ENCODE results near the gene DLGAP1.

The DLGAP1 gene

GRCh38 chr18:3667255-3668137, 787.6 kb downstream of the DLGAP1 start:
- no peak for DNase-seq (ENCODE audit: extremely low read depth, insufficient read length)
- no peak for TF ChIP-seq CTCF (IDR thresholded peaks at IDR 0.05; ENCODE audit: insufficient read depth, low read length, poor library complexity, severe bottlenecking)
- Histone ChIP-seq H3K27me3 (replicated peaks; ENCODE audit: control insufficient read depth, insufficient read depth, low read length) (no peaks in the 10 kb centered on the region), H3K4me3 (replicated peaks; ENCODE audit: low read depth, low read length) (no peak overlapping the region), H3K36me3 (ENCODE audit: control insufficient read depth, insufficient read depth, low read length) (no peaks in the 10 kb centered on the region)

DNA sequence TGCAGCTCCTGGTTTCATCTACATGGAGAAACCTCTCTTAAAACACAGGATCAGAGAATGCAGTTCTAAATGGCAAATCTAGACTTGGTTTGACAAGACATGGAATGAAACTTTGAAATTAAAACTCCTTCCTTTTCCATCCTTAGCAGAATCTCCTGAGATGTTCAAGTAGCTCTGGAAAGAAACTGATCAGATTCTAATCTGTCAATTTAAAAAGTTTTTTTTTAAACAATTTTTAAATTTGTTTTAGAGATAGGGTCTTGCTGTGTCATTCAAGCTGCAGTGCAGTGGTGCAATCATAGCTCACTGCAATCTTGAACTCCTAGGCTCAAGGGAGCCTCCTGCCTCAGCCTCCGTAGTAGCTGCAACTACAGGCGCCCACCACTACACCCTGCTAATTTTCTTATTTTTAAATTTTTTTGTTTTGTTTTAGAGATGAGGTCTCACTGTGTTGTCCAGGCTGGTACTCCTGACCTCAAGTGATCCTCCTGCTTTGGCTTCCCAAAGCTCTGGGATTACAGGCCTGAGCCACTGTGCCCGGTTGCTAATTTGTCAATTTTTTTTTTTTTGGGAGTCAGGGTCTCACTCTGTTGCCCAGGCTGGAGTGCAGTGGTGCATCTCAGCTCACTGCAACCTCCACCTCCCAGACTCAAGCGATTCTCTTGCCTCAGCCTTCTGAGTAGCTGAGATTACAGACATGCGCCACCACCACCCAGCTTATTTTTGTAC, 788.4 kb downstream of the DLGAP1 start:
- TF ChIP-seq CTCF (IDR thresholded peaks at IDR 0.05; ENCODE audit: insufficient read depth, low read length, poor library complexity, severe bottlenecking) = no peak
- Histone ChIP-seq H3K27me3 (replicated peaks; ENCODE audit: control insufficient read depth, insufficient read depth, low read length) (no peaks in the 10 kb centered on the region), H3K4me3 (replicated peaks; ENCODE audit: low read depth, low read length) (no peak overlapping the region), H3K36me3 (ENCODE audit: control insufficient read depth, insufficient read depth, low read length) (no peaks in the 10 kb centered on the region)
- DNase-seq (ENCODE audit: extremely low read depth, insufficient read length) = no peak

DNA sequence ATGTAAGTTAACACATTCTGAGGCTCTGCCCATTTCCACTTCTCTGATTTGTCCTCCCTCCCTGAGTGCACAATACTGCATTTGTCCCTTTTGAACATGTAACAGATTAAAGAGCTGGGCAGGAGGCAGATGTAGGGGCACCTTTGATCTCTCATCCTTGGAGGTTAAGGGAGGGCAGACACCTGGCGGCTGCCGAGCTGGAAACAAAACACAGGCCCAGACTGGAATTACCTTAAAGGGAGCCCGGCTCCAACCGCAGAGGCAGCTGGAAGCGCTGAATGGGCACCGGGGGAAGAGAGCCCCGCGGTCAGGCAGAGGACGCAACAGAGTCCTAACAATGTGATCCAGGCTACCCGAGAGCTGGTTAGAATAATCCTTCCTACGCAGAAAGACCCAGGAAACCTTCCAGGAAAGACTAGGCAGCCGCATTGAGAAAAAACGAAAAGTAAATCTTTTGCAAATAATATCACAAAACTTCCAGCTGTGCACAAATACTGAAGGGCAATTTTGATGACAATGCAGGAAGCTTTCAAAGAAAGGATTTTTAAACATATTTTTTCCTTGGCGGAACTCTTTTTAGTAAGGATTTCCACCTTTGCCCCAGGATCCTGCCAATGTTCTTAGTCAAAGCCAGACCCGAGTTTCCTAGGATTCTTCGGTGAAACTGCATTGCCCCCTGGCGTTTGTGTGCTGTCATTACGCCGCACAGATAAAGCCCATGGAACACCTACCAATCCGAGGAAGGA, 789.2 kb downstream of the DLGAP1 start:
- Histone ChIP-seq H3K36me3 (ENCODE audit: control insufficient read depth, insufficient read depth, low read length) (no peaks in the 10 kb centered on the region), H3K4me3 (replicated peaks; ENCODE audit: low read depth, low read length) (no peak overlapping the region), H3K27me3 (replicated peaks; ENCODE audit: control insufficient read depth, insufficient read depth, low read length) (no peaks in the 10 kb centered on the region)
- TF ChIP-seq CTCF (IDR thresholded peaks at IDR 0.05; ENCODE audit: insufficient read depth, low read length, poor library complexity, severe bottlenecking) = peak; percentile 85
- peak; percentile 21 for DNase-seq (ENCODE audit: extremely low read depth, insufficient read length)

DNA sequence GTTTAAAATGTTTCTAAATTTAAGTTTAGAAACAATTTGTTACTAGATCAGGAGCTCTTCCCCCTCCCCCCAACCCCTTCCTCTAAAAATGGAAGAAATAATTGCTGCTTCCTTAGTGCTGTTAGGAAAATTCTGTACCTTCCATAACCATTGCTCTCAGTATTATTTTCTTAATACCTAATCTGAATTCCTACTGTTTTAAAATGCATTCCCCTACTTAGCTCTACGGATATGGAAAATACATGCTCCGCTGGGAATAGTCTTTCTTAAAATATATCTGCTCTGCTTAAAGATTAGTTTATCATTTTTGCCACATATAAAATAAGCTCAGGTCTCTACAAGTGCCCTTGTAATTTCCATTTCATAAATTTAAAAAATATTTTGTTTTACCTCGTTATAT, 789.9 kb downstream of the DLGAP1 start:
- TF ChIP-seq CTCF (IDR thresholded peaks at IDR 0.05; ENCODE audit: insufficient read depth, low read length, poor library complexity, severe bottlenecking) = no peak
- H3K4me3 ChIP-seq (replicated peaks; ENCODE audit: low read depth, low read length) = no peak overlapping the region

DNA sequence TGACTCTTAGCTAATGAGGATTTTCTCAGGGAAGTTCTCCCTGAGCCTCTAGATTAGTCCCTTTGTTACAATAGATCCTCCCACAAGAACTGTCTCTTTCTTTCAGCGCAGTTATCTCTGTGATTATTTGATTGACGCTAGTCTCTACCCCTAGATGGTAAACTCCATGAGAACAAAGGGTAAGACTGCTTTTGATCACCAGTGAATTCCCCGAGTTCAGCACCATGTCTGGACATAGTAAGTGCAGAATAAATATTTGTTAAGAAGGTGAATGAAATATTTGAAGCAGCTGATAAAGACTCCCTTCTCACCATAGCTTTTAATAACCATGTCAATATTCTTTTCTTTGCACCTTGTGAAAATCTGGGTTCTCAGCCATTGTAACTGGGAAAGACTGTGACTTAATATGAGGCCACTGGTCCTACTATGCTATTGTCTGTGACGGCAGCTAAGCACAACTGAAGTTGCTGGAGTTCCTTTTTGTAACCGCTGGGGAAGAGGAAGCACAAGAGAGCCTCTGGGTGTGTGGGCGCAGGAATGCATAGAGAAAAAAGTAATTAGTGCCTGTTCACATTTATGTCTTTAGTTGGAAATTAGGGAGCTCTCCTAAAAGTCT, 790.4 kb downstream of the DLGAP1 start:
- Histone ChIP-seq H3K36me3 (ENCODE audit: control insufficient read depth, insufficient read depth, low read length) (no peaks in the 10 kb centered on the region), H3K4me3 (replicated peaks; ENCODE audit: low read depth, low read length) (no peak overlapping the region), H3K27me3 (replicated peaks; ENCODE audit: control insufficient read depth, insufficient read depth, low read length) (no peaks in the 10 kb centered on the region)
- DNase-seq (ENCODE audit: extremely low read depth, insufficient read length) = no peak
- TF ChIP-seq CTCF (IDR thresholded peaks at IDR 0.05; ENCODE audit: insufficient read depth, low read length, poor library complexity, severe bottlenecking) = no peak

More for the DNA sequence above, 789.9 kb downstream of the DLGAP1 start:
- Histone ChIP-seq H3K36me3 (ENCODE audit: control insufficient read depth, insufficient read depth, low read length) (no peaks in the 10 kb centered on the region), H3K27me3 (replicated peaks; ENCODE audit: control insufficient read depth, insufficient read depth, low read length) (no peaks in the 10 kb centered on the region)
- no peak for DNase-seq (ENCODE audit: extremely low read depth, insufficient read length)

Measured in GM06990 (cell line).